ENCODE results near the gene RNF213.
"Not testable (repeated sequence)": the region's sequence is repeated elsewhere in the genome, so short reads cannot be mapped to it uniquely, and the experiment has no call there.

RNF213 gene

GRCh38 chr17:80379348-80379747, 118.7 kb downstream of the RNF213 start:
- DNase-seq = no peak

- DNase-seq = no peak
Measured at GRCh38 chr17:80380068-80380467, 119.4 kb downstream of the RNF213 start.

GRCh38 chr17:80380555-80381002, 119.9 kb downstream of the RNF213 start:
- no peak for DNase-seq

- no peak for DNase-seq
Measured at GRCh38 chr17:80381416-80381923, 120.8 kb downstream of the RNF213 start.

DNA sequence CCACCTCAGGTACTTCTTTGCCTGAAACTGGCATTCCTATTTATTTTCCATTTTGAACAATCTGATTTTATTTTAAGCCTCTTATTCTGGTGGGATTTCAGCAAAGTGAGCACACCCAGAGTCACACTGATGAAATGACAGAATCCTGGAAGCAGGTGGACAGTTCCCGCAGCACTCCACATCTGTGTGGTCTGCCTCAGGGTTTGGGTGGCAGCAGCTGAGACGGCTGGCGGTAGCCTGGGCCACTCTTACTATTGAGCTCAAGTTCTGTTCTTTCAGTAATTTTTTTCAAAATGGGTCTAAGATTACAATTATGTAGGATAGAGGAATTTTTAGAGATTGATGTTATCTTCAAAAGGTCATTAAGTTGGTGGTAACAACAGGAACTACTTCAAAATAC, 121.8 kb downstream of the RNF213 start:
- DNase-seq = no peak

GRCh38 chr17:80382956-80383355, 122.3 kb downstream of the RNF213 start:
- DNase-seq = no peak

DNA sequence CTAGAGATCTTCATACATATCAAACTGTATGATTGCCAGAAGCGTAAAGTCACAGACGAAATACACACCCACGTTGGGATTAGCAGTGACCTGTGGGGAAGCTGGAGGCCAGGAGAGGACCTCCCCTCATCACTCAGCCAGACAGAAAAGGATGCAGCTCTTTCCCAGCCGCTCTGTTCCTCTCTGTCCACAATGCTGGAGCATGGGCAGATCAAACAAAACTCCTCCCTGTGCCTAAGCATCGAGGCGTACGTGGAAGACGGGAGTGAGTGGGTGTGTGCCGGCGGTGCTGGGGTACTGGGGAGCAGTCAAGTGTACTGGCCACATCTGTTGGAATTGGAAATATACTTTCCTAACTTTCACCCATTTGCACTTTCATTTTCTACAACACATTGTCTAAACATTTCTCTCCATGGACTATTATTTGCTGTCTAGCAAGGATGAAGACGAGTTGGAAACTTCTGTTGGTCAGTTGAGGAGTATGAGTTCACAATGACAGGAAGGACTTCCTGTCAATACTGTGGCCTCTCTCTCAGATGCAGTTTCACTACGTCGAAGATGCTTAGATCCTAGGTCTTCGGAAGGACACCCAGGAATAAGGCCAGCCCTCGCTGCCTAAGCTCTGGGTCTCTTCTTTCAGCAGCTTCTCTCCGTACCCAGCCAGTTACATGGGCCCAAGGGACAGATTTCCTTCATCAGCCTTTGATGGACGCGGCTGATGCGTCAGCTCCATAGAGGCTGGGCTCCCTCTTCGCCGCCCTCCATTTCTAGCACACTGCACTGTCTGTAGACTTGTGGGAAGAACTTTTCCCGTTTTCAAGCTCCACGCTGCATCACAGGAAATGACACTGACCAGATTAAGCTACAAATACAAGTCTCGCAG, 123.7 kb downstream of the RNF213 start:
- DNase-seq = no peak

DNA sequence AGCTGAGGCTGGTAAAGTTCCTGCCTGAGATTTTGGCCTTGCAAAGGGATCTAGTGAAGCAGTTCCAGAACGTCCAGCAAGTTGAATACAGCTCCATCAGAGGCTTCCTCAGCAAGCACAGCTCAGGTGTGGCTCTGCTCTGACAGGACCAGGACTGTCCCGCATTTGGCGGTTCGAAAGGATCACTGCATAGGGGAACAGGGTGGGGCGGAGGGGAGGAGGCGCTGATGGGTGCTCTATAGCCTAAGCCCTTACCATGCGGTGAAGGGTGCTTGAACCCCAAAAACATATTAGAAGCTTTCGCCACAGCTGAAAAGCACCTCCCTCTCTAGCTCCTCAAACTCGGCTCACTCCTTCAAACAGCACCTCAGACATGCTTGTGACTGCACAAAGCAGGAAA, 124.4 kb downstream of the RNF213 start:
- no peak for DNase-seq

GRCh38 chr17:80386341-80386740, 125.7 kb downstream of the RNF213 start:
- no peak for DNase-seq

DNA sequence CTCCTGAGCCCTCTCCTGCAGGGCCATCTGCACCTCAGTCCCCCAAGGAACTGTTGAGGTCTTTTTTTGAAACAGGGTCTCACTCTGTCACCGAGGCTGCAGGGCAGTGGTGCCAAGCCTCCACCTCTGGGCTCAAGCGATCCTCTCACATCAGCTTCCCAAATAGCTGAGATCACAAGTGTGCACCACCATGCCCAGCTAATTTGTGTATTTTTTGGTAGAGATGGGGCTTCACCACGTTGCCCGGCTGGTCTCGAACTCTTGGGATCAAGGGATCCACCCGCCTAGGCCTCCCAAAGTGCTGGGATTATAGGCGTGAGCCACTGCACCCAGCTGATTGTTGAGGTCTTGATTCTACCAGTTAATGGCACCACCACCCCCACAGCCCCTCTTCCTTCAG, 126.4 kb downstream of the RNF213 start:
- no peak for DNase-seq

DNA sequence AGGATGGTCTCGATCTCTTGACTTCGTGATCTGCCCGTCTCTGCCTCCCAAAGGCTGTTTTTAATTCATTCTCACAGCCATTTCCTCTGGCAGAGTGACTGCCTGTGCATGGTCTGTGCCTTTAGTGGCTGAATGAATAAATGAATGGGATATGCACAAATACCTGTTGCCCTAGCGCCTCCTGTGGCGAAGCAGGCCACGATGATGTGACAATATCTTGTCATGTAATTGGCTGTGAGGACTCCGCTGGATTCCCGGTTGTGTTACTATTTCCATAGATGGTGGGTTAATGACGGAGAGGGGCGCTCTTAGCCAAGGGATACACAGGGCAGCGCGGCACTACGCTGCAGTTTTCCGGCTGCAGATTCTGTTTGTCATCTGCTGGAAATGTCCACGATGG, 127.5 kb downstream of the RNF213 start:
- DNase-seq = no peak

- no peak for DNase-seq
Measured at GRCh38 chr17:80388601-80389000, 127.9 kb downstream of the RNF213 start.

DNA sequence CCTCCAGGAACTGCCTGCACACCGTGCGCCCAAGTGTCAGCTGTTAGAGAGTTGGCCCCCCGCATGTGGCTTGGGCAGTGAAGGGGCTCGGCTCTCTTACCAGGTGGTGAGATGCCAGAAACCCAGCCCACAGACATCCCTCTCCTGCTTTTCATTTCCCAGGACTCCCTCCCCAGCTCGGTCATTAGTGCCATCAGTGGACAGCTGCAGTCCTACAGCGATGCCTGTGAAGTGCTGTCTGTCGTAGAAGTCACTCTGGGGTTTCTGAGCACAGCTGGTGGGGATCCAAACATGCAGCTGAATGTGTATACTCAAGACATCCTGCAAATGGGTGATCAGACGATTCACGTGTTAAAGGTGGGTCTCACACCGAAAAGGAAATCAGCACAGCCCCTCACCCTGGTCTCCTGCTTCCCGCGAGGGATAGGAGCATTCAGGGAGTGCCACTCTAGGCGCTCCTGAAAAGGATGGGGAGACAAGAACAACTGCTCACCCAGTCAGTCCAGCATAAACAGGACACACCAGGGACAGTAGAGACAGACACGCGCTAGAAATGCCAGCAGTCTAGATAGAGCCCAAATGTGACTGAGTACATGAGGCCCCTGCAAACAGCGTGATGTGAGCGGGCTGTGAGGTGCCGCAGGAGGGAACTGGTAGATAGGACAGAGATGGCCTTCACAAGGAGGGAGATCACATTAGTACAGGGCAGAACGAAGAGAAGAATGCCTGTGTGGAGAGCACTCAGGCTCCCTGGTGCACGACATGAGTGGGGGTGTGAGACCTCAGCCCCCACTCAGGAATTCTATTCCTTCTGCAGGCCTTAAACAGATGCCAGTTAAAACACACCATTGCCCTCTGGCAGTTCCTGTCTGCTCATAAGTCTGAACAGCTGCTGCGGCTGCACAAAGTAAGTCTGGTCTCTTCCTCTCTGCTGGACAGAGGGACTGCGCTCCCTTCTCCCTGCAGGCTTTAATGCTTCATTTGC, 128.7 kb downstream of the RNF213 start:
- DNase-seq = no peak

- DNase-seq = no peak
Measured at GRCh38 chr17:80393241-80393890, 132.7 kb downstream of the RNF213 start.

DNA sequence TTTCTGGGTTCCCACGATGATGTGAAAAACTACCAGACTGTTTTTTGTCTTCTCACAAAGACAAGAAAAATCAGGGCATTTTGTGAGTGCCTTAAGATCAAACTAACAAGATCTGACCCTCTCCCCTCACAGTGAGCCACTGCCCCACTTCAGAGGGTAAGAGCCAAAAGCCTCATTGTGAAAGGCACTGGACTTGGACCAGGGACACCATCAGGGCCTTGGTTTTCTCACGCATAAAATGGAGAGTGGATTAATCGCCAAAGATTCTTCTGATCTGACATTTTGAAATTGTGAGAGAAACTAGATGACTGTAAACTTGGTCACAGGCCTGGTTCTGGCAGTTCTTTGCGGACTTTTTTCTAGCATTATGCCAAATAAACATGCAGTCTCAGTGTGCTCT, 133.3 kb downstream of the RNF213 start:
- no peak for DNase-seq

- DNase-seq = no peak
Measured at GRCh38 chr17:80394629-80395216, 134.1 kb downstream of the RNF213 start.

DNA sequence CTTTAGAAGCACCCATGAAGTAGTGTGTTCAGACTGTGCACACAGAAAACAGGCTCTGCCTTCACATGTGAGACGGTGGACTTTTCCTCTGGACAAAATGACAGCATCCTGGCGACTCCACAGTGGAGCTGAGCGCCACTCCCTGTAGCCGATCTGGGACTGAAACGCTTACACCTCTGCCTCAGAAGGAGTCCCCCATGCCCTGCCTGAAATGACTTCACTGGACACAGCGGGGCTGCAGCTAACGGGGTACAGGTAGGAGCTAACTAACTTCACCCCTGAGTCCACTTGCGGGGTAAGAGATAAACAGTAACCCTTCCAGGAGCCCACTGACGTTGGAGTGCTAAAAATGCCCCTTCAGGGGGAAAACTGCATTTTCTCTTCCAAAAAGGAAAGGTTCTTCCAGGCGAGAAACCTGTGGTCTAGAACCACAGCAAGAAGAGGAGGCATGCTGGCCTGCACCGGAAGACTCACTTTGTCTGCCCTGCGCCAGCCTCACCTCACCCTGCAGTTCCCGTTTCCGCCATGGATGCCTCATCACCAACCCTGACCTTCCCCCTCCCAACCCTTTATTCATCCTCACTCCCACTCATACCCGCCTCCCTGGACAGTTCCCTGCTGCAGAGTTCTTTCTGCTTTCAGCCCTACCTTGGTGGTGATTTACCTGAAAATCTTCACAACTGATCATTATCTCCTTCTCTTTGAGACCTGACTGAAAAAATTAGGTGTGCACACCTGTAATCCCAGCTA, 134.9 kb downstream of the RNF213 start:
- DNase-seq = no peak

- DNase-seq = no peak
Measured at GRCh38 chr17:80396157-80397033, 135.7 kb downstream of the RNF213 start.

GRCh38 chr17:80397034-80397387, 136.4 kb downstream of the RNF213 start:
- no peak for DNase-seq

- DNase-seq = no peak
Measured at GRCh38 chr17:80397686-80398085, 137.0 kb downstream of the RNF213 start.

DNA sequence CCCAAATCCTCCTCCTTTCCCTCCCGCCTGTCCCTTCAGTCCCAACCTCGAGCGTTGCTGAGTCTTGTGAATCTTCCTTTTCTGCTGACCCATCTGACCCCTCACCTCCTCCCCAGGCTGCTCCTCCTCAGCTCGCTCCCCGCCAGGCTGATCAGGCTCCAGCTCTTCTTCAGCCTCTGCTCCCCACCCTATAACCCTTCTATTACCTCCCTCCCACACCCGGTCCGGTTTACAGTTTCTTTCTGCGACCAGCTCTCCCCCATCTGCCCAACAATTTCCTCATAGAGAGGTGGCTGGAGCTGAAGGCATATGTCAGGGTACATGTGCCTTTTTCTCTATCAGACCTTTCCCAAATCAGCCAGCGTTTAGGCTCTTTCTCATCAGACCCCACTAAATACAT, 140.4 kb downstream of the RNF213 start:
- DNase-seq = not testable (repeated sequence)
